Neural progenitor cell (in vitro differentiated cells): Measurements from ENCODE around the gene TNS3. TPM values are rescaled to one million over a fixed set of nuclear protein-coding genes. Genes with fewer than 3 reads are reported as not detected.

Experiments used
- DNase-seq: peaks from one replicate; pipeline ENCODE4 v3.0.0-alpha.2; 2016; ENCODE audit warnings: low spot score
- H2AFZ ChIP-seq: fragments of 200-600 bp; sonication (generic); replicated peaks from 2 replicates; pipeline ENCODE4 v1.6.1; 2016; ENCODE audit warnings: antibody characterized with exemption
- H3F3A ChIP-seq: fragments of 200-600 bp; sonication (generic); 2 replicates; pipeline ENCODE4 v1.6.1; 2016; ENCODE audit warnings: antibody characterized with exemption, low read depth
- H3K27ac ChIP-seq: fragments of 200-600 bp; sonication (generic); 2 replicates; pipeline ENCODE4 v1.5.1; 2016; ENCODE audit warnings: mild to moderate bottlenecking
- H3K27me3 ChIP-seq: fragments of 200-600 bp; sonication (generic); 2 replicates; pipeline ENCODE4 v1.6.1; 2016; ENCODE audit warnings: mild to moderate bottlenecking, moderate library complexity
- H3K36me3 ChIP-seq: fragments of 200-600 bp; sonication (generic); 2 replicates; pipeline ENCODE4 v1.5.1; 2016
- H3K4me1 ChIP-seq: fragments of 200-600 bp; sonication (generic); 2 replicates; pipeline ENCODE4 v1.6.1; 2016; ENCODE audit warnings: mixed run types
- H3K4me2 ChIP-seq: fragments of 200-600 bp; sonication (generic); 2 replicates; pipeline ENCODE4 v1.6.1; 2016
- H3K4me3 ChIP-seq: fragments of 200-600 bp; sonication (generic); 2 replicates; pipeline ENCODE4 v1.5.1; 2016
- H3K79me2 ChIP-seq: fragments of 200-600 bp; sonication (generic); 2 replicates; pipeline ENCODE4 v1.6.1; 2016; ENCODE audit warnings: low read depth
- H3K9ac ChIP-seq: fragments of 200-600 bp; sonication (generic); 2 replicates; pipeline ENCODE4 v1.6.1; 2016
- H3K9me3 ChIP-seq: fragments of 200-600 bp; sonication (generic); 2 replicates; pipeline ENCODE4 v1.5.1; 2016; ENCODE audit warnings: low read depth
- H4K20me1 ChIP-seq: fragments of 200-600 bp; sonication (generic); 2 replicates; pipeline ENCODE4 v1.6.1; 2016; ENCODE audit warnings: low read depth
- H3K27ac Mint-ChIP-seq: 3 replicates; pipeline ENCODE4 v1.8.0; 2021; ENCODE audit warnings: mixed read lengths
- H3K27me3 Mint-ChIP-seq: 2 replicates; pipeline ENCODE4 v1.8.0; 2022; ENCODE audit warnings: low read depth, mild to moderate bottlenecking, inconsistent platforms, moderate library complexity, mixed read lengths; ENCODE audit not compliant: insufficient read depth
- H3K36me3 Mint-ChIP-seq: 3 replicates; pipeline ENCODE4 v1.8.0; 2021; ENCODE audit warnings: mixed read lengths
- H3K4me1 Mint-ChIP-seq: 3 replicates; pipeline ENCODE4 v1.8.0; 2021; ENCODE audit warnings: mixed read lengths
- H3K4me3 Mint-ChIP-seq: 3 replicates; pipeline ENCODE4 v1.8.0; 2021; ENCODE audit warnings: mild to moderate bottlenecking, moderate library complexity, mixed read lengths
- H3K9me3 Mint-ChIP-seq: 3 replicates; pipeline ENCODE4 v1.8.0; 2020; ENCODE audit warnings: mixed read lengths
- CTCF ChIP-seq: fragments of 200-600 bp; sonication (generic); IDR thresholded peaks from 2 replicates; pipeline ENCODE4 v1.5.1; 2017; ENCODE audit warnings: antibody characterized with exemption, mild to moderate bottlenecking
- EZH2 ChIP-seq: fragments of 200-600 bp; sonication (generic); IDR thresholded peaks from 2 replicates; pipeline ENCODE4 v1.6.1; 2017; ENCODE audit warnings: antibody characterized with exemption, mild to moderate bottlenecking, moderate library complexity
- EZH2phosphoT487 ChIP-seq: fragments of 200-600 bp; sonication (generic); IDR thresholded peaks from 2 replicates; pipeline ENCODE4 v1.6.1; 2017; ENCODE audit warnings: antibody characterized with exemption
- total RNA-seq: library from RNA; depleted of rRNA; stranded (reverse); fragments of >200 nt; gene quantifications from 2 replicates; pipeline ENCODE4 v1.2.3, GENCODE V29; 2015; ENCODE audit warnings: low replicate concordance

Gene TNS3
- total RNA-seq, 1 donor from 2014 or later, result 15.0 TPM

GRCh38 chr7:47342296-47343060 is 239.4 kb downstream of the TNS3 start:
- no peak overlapping the region for H3K4me3 Mint-ChIP-seq
- no peak overlapping the region for H3K27ac Mint-ChIP-seq

GRCh38 chr7:47340517-47340916 is 241.4 kb downstream of the TNS3 start:
- H3K4me1 ChIP-seq, result no peaks in the 10 kb centered on the region
- H4K20me1 ChIP-seq, result no peaks in the 10 kb centered on the region
- no peak overlapping the region for H3K27ac Mint-ChIP-seq
- no peaks in the 10 kb centered on the region for H3K27me3 Mint-ChIP-seq
- no peak overlapping the region for H3K4me3 Mint-ChIP-seq
- H3K27ac ChIP-seq, result no peak overlapping the region
- H3K4me1 Mint-ChIP-seq, result peaks cover 7% of the 10 kb centered on the region
- no peak overlapping the region for H2AFZ ChIP-seq
- no peak for DNase-seq
- H3F3A ChIP-seq, result no peaks in the 10 kb centered on the region
- peaks cover 8% of the 10 kb centered on the region for H3K36me3 Mint-ChIP-seq
- no peaks in the 10 kb centered on the region for H3K79me2 ChIP-seq
- H3K4me3 ChIP-seq, result no peak overlapping the region
- H3K27me3 ChIP-seq, result no peaks in the 10 kb centered on the region
- H3K9me3 ChIP-seq, result no peaks in the 10 kb centered on the region
- no peaks in the 10 kb centered on the region for H3K36me3 ChIP-seq
- H3K9me3 Mint-ChIP-seq, result no peaks in the 10 kb centered on the region
- TF ChIP-seq CTCF, result no peak
- no peak for TF ChIP-seq EZH2
- TF ChIP-seq EZH2phosphoT487, result no peak
- H3K4me2 ChIP-seq, result no peak overlapping the region
- no peak overlapping the region for H3K9ac ChIP-seq

More at GRCh38 chr7:47342296-47343060, 239.4 kb downstream of the TNS3 start:
- H3F3A ChIP-seq, result no peaks in the 10 kb centered on the region
- H3K4me3 ChIP-seq, result no peak overlapping the region
- no peak overlapping the region for H3K4me2 ChIP-seq
- no peaks in the 10 kb centered on the region for H3K27me3 ChIP-seq
- no peak for DNase-seq
- H3K27me3 Mint-ChIP-seq, result no peaks in the 10 kb centered on the region
- TF ChIP-seq EZH2phosphoT487, result no peak
- TF ChIP-seq CTCF, result no peak
- no peak for TF ChIP-seq EZH2
- no peaks in the 10 kb centered on the region for H3K4me1 ChIP-seq
- H3K36me3 Mint-ChIP-seq, result no peaks in the 10 kb centered on the region
- H3K9me3 Mint-ChIP-seq, result no peaks in the 10 kb centered on the region
- no peak overlapping the region for H2AFZ ChIP-seq
- no peaks in the 10 kb centered on the region for H3K36me3 ChIP-seq
- no peaks in the 10 kb centered on the region for H3K79me2 ChIP-seq
- H3K27ac ChIP-seq, result no peak overlapping the region
- no peaks in the 10 kb centered on the region for H4K20me1 ChIP-seq
- H3K9ac ChIP-seq, result no peak overlapping the region
- H3K4me1 Mint-ChIP-seq, result peaks cover 7% of the 10 kb centered on the region
- no peaks in the 10 kb centered on the region for H3K9me3 ChIP-seq

GRCh38 chr7:47338026-47338425 is 243.9 kb downstream of the TNS3 start:
- no peaks in the 10 kb centered on the region for H3K79me2 ChIP-seq
- no peaks in the 10 kb centered on the region for H3K36me3 ChIP-seq
- H3K9me3 ChIP-seq, result no peaks in the 10 kb centered on the region
- TF ChIP-seq EZH2 (no peak), CTCF (no peak), EZH2phosphoT487 (no peak)
- no peak overlapping the region for H3K27ac ChIP-seq
- no peaks in the 10 kb centered on the region for H3K27me3 ChIP-seq
- H3K4me1 ChIP-seq, result peaks cover 3% of the 10 kb centered on the region
- no peaks in the 10 kb centered on the region for H4K20me1 ChIP-seq
- no peak overlapping the region for H3K4me2 ChIP-seq
- Mint-ChIP-seq H3K4me3 (no peak overlapping the region), H3K36me3 (peaks cover 8% of the 10 kb centered on the region), H3K4me1 (peaks cover 19% of the 10 kb centered on the region), H3K9me3 (no peaks in the 10 kb centered on the region), H3K27ac (no peak overlapping the region), H3K27me3 (no peaks in the 10 kb centered on the region)
- H3K9ac ChIP-seq, result no peak overlapping the region
- no peak overlapping the region for H2AFZ ChIP-seq
- no peak overlapping the region for H3K4me3 ChIP-seq
- no peak for DNase-seq
- H3F3A ChIP-seq, result no peaks in the 10 kb centered on the region
